DMS153 treated with DMSO at 0.1 percent for 48 hours (cell line): Measurements from ENCODE around the gene CFAP57.

Experiments
- DNase-seq: peaks from one replicate; lab custom pipeline; 2025; ENCODE audit not compliant: unreplicated experiment; lab: John Stamatoyannopoulos, UW

Gene CFAP57

DNA sequence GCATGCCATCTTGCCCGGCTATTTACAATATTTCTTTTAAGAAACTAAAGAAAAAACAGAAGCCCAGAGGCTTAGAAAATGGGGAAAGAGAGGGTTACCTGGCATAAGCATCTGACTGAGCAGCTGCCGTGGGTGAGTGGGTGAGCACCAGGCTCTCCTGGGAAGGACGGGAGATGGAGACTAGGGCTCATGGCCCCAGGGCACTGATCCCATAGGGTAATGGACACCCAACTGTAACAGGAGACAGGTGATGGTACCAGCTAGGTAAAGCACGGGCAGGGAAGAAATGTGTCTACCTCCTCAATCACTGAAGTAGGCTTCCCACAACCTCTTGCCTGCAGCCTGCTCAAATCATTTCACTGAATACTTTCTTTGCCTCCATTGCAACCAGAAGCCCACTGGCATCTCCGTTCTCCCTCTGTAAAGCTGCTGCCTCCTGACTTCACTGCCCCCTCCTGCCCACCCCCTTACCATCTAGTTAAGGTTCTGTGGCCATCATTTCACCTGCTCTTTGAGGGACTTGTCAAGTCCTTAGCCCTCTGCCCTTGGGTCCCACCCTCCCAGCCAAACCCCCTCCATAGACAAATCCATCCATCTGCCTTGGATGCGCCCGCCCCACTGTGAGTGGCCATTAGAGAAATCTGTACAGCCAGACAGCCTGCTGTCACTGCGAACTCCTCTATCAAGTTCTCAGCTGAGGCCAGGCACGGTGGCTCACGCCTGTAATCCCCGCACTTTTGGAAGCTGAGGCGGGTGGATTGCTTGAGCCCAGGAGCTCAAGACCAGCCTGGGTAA, 103.9 kb downstream of the CFAP57 start:
- no peak for DNase-seq

- no peak for DNase-seq
Observed at GRCh38 chr1:43276673-43277072, 104.5 kb downstream of the CFAP57 start.

DNA sequence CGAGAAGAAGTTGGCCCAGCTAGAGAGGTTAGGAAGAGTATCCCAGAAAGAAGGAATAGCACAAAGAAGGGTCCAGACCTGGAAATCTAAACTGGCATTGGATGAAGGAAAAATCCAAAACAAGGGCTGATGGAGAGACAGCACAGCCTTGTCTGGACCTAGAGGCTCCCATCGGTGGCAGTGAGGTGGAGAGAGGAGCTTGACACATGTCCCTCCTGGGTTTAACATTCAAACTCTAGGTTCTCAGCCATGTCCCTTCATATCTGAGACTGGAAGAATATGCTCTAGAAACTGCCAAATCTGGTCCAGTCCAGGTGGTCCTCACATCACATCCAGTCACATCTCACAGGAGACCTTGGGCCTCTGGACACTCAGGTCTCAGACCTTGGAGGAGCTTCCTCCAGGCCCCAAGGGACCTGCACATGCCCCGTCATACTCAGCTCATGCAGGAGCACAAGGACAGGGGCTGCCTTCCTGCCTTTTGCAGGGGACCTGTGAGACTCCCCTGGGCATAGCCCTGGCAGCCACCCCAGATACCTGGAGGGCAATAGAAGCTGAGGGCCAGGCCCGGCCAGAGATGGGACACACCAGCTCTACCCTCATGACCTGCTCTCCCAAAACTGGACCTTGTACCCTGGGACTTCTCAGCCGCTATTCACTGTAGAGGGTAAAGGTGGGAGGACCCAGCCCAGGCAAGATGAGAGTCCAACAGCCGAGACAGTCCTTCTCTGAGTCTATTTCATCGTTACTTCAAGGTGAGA, 105.2 kb downstream of the CFAP57 start:
- DNase-seq: no peak

DNA sequence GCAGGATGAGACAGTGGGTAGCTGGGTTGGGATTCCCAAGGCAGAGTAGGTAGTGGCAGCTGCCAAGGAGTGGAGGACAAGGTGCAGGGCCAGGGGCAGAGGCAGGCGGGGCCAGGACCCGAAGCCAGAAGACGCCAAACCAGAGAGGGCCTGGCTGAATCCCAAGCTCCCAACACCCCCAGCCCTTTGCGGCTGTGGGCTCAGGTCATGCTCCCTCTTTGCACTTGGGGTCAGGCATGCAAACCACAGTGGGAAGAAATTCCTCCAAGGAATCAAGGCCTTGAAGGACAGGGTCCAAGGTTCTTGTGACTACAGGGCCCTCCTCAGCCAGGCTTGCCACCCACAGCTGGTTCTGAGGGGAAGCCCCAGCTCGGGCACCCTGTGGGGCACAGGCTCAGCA, 107.0 kb downstream of the CFAP57 start:
- DNase-seq: no peak

- DNase-seq: no peak
Observed at GRCh38 chr1:43279666-43280065, 107.5 kb downstream of the CFAP57 start.

- DNase-seq: no peak
Observed at GRCh38 chr1:43280692-43281091, 108.6 kb downstream of the CFAP57 start.

GRCh38 chr1:43282220-43283195, 110.4 kb downstream of the CFAP57 start:
- DNase-seq: no peak

GRCh38 chr1:43284065-43284464, 111.9 kb downstream of the CFAP57 start:
- DNase-seq: no peak

DNA sequence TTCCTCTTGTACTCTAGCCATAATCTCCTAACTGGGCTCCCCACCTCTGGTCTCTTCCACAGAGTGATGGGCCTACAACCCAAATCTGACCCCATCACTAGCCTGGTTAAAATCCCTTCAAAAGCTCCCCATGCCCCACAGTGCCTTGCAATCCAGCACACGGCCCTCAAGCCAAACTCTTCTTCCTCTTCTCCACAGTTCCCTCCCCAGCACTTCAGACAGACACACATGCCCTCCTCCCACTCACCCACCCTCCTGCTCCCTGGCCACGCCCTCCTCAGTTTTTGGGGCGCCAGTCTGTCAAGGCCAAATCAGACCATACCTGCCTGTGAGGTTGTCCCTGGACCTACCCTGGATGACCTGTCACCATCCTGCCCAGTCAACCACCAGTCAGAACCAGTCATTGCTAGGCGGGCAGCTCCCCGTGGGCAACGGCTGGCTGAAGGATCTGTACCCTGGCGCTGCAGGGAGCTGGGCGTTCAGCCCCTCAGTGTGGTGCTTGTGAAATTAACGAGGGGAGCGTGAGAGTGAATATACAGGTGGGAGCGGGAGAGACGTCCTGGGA, 112.5 kb downstream of the CFAP57 start:
- no peak for DNase-seq

- DNase-seq: peak; percentile 92
Observed at GRCh38 chr1:43285269-43285990, 113.3 kb downstream of the CFAP57 start, which contains the start of gene C1orf210. C1orf210 (minus strand) TSS chr1:43285581; CDS start chr1:43283270, 2,311 bp downstream.

DNA sequence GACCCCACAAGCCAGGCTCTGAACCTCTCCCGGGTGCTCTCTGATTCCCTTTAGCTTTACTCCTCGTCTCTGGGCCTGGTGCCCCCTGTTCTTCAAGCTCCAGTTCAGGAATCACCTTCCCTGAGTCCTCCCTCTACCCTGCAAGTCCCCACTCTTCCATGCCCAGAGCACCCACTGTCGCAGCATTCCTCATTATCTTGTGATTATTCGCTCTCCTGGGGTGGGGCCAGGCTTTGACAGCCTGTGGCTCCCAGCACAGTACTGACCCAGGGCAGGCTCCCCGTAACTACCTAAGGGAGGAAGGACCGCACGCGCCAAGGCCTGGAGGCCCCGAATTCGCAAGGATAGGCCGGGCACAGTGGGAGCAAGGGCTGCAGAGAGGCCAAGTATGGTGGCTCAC, 114.0 kb downstream of the CFAP57 start:
- no peak for DNase-seq

GRCh38 chr1:43286533-43286932, 114.4 kb downstream of the CFAP57 start:
- DNase-seq: no peak

- DNase-seq: no peak
Observed at GRCh38 chr1:43288058-43288784, 116.1 kb downstream of the CFAP57 start.

- no peak for DNase-seq
Observed at GRCh38 chr1:43288785-43289706, 116.9 kb downstream of the CFAP57 start.

DNA sequence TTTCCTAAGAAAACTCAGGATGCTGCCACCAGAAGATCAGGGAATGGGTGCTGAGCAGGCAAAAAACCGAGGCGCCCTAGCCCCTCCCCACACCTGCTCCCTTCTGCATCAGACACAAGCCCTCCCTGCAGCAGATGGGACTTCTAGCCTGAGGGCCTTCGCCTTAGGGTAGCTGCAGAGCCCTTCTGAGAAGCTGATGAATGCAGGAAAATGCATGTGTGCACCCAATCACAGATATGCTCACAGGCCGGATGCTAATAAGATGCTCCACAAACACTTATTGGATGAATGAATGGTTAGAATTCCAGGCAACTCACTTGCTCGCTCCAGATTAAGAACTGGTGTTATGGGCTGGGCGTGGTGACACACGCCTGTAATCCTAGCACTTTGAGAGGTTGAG, 120.1 kb downstream of the CFAP57 start:
- no peak for DNase-seq

DNA sequence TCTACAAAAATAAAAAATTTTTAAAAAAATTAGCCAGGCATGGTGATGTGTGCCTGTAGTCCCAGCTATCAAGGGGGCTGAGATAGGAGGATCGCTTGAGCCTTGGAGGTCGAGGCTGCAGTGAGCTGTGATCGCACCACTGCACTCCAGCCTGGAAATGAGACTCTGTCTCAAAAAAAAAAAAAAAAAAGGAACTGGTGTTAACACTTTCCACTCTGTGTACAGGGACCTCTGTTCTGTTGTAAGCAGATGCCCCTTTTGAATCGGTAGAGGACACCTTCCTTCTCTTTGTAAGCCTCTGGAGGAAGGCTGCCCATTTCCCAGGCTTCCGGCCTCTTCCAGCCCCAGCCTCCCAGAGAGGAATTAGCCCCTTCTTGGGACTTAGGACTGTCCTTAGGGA, 120.5 kb downstream of the CFAP57 start:
- DNase-seq: no peak

- no peak for DNase-seq
Observed at GRCh38 chr1:43293176-43293575, 121.0 kb downstream of the CFAP57 start.
